Skin epidermis (tissue), 12 donors: ENCODE measurements around the gene NR3C2.
"Not testable (repeated sequence)": the region's sequence is repeated elsewhere in the genome, so short reads cannot be mapped to it uniquely, and the experiment has no call there.

ENCODE experiments used
- H3K27ac ChIP-seq, 21 experiments: fragments of 200-600 bp; sonication (generic) in 11 of 21; one replicate each; pipeline ENCODE4 v1.5.0; 2020; ENCODE audit warnings: mild to moderate bottlenecking in 3 of 21, inconsistent platforms in 2 of 21, moderate library complexity in 2 of 21
- H3K4me3 ChIP-seq, 7 experiments: fragments of 200-600 bp; sonication (generic) in 2 of 7; one replicate each; pipeline ENCODE4 v1.5.0; 2020; ENCODE audit warnings: inconsistent platforms in 2 of 7, mild to moderate bottlenecking in 2 of 7, moderate library complexity in 1 of 7

Gene NR3C2

DNA sequence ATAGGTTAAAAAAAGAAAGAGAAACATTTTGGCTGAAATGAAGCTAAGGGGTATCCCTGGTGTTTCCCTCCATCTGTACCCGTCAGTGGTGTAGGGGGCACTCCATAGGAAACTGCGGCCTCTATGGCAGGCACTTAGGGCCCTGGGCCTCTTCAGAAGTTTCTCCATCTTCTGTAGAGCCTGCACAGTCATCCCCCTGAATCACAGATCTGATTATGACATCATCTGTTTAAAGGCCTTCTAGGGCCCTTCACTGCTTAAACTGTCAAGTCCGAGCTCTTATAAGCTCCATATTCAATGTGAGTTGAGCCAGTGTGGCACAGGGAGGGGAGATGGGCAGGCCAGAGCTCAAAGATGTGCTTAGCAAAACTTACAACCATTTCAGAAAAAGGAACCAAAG, 241.3 kb downstream of the NR3C2 start:
- H3K4me3 ChIP-seq, result no peak overlapping the region
- no peak overlapping the region for H3K27ac ChIP-seq

DNA sequence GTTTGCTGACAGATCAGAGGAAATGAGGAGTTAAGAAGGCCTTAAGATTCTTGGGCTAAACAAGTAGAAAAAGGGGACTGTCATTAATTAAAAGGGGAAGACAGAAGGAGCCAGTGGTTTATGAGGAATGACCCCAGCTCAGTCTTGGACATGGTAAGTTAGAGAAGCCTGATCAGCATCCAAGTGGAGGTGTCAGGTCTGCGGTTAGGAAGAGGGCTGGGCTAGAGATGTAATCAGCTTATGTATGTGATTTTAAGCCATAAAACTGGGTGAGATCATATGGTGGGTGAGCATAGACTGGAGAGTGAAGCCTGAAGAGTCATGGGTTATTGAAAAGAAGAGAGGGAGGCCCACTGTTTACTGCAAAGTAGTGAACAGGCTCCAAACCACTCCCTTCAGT, 246.1 kb downstream of the NR3C2 start:
- Histone ChIP-seq H3K4me3 (no peak overlapping the region), H3K27ac (no peak overlapping the region)

DNA sequence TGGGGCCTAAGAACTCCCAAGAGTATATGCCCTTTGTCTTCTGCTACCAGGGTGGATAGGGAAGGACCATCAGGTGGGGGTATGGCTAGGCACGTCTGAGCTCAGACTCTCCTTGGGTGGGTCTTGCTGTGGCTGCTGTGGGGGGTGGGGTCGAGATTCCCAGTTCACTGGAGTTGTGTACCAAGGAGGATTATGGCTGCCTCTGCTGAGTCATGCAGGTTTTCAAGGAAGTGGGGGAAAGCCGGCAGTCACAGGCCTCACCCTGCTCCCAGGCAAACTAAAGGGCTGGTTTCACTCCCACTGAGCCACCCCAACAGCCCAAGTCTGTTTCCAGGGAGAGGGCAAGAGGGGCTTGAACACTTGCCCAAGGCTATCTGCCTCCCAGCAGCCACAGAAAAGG, 249.7 kb downstream of the NR3C2 start:
- H3K4me3 ChIP-seq, result no peak overlapping the region
- H3K27ac ChIP-seq, result no peak overlapping the region

- not testable (repeated sequence) for H3K27ac ChIP-seq, H3K4me3 ChIP-seq
These were observed 254.6 kb downstream of the NR3C2 start for GRCh38 chr4:148187454-148188222.

DNA sequence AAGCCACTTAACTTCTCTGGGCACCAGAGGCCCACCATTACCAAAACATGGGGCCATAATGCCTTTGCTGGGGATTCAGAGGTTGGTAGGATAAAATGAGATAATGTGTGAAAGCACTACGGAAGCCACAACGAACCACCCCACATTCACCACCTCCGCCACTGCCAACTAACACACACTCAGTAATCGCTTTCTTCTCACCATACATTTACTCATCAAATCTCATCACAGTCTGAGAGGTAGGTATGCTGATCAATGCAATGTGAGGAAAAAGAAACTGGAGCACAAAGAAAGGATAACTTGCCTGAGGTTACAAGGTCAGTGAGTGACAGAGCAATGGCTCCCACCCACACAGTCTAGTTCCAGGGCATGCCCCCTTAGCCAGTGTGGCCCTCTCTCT, 257.3 kb downstream of the NR3C2 start:
- H3K27ac ChIP-seq, result no peak overlapping the region
- no peak overlapping the region for H3K4me3 ChIP-seq

- Histone ChIP-seq H3K27ac (no peak overlapping the region), H3K4me3 (no peak overlapping the region)
These were observed 259.8 kb downstream of the NR3C2 start for GRCh38 chr4:148182230-148182911.

GRCh38 chr4:148173397-148174017, 268.7 kb downstream of the NR3C2 start:
- no peak overlapping the region for H3K4me3 ChIP-seq
- no peak overlapping the region for H3K27ac ChIP-seq

- H3K4me3 ChIP-seq, result no peak overlapping the region
- H3K27ac ChIP-seq, result no peak overlapping the region
These were observed 270.6 kb downstream of the NR3C2 start for GRCh38 chr4:148171596-148171995.

GRCh38 chr4:148170408-148171365, 271.5 kb downstream of the NR3C2 start:
- H3K27ac ChIP-seq, result no peak overlapping the region

DNA sequence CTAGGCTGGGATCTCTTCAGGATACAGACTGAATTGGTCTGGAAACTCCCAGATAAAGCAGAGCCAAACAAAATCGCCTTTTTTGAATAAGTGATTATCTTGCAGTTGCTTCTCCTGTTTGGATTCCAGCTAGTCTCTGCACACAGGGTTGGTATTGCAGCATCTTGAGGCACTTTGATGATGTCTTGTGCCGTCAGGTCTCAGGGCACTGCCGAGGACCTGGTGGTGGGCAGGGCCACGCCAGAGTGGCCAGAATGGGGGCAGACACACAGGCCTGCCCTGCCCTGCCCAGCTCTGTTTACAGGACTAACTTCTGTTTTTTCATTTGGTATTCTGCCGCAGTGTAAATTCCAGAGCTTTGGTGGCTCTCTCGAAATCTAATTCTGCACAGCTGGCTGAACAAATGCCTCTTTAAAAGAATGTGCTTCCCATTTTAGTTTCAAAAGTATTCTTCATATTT, 276.1 kb downstream of the NR3C2 start:
- Histone ChIP-seq H3K4me3 (no peak overlapping the region), H3K27ac (peak overlapping the region in 12 of 21 experiments; percentile 1 to 71 (median 32))

More at GRCh38 chr4:148170408-148171365, 271.5 kb downstream of the NR3C2 start:
- no peak overlapping the region for H3K4me3 ChIP-seq

DNA sequence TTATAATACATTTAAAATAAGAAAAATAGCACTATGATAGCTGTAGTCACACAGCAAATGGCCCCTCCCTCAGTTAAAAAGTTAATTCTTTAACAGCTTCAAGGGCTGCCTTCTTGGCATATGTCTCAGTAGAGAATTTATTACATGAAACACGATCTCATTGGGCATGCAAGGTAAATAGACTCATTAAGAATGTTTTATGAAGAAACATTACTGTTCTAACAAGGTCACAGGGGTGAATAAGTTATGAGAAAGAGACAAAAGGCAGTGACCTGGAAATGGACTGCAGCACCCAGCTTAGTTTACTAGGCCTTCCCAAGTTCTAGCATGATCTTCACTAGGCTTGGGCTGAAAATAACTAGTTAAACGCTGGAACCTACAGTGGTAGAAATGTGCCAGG, 277.7 kb downstream of the NR3C2 start:
- peak overlapping the region in 1 of 21 experiments; percentile 1 for H3K27ac ChIP-seq
- no peak overlapping the region for H3K4me3 ChIP-seq

GRCh38 chr4:148162991-148163390, 279.2 kb downstream of the NR3C2 start:
- H3K27ac ChIP-seq, result no peak overlapping the region
- H3K4me3 ChIP-seq, result no peak overlapping the region

DNA sequence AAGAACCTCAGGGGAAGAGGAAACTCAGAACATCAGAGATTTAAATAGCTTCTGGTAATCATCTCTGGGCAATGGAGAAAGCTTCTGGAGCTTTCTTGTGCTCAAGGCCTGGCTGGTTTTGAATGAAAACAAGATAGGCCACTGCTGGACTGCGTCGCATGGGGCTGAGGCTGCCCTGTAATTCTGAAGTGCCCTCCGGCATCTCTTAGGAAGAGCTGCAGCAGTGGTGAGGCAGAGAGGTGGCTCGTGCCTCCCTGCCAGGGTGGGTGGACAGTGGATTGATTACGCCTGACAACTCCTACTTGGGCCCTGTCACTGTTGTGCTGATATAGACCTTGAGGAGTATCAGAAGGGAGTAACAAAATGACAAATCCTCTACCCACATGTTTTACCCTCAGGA, 279.7 kb downstream of the NR3C2 start:
- no peak overlapping the region for H3K27ac ChIP-seq

DNA sequence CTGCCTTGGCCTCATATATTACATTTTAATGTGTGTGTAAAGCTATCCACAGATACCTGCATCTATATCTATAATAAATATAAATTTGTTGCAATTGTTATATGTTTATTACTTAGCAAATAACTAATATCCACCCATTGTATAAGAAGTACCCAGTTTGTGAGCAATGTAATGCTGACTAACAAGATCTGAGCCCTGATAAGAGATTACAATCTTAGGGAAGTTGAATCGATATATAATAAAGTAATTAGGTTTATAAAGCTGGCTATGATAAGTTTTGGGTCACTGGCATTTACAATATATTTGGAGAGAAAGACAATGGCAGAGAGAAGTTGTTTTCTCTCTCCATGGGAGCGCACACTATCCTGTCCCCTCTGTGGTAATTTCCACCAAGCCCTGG, 280.6 kb downstream of the NR3C2 start:
- H3K27ac ChIP-seq, result no peak overlapping the region
- H3K4me3 ChIP-seq, result no peak overlapping the region

More for the DNA sequence above, 279.7 kb downstream of the NR3C2 start:
- no peak overlapping the region for H3K4me3 ChIP-seq

DNA sequence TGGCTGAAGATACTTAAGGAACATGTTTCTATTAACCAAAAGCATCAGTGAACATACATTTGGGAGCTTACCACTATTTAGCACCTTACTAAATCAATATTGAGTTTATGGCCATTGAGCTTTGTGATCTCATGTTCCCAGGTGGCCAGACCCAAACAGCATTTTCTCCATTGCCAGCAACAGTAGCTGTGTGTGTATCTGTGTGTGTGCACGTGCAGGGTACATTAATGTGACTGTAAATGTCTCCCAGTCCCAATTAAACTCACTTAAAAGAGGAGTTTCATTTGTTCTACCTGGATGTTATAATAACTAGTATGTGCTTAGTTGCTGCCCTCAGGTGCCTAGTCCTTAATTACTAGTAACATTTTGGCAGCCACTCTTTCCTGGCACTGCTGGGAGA, 282.4 kb downstream of the NR3C2 start:
- no peak overlapping the region for H3K27ac ChIP-seq
- H3K4me3 ChIP-seq, result no peak overlapping the region

DNA sequence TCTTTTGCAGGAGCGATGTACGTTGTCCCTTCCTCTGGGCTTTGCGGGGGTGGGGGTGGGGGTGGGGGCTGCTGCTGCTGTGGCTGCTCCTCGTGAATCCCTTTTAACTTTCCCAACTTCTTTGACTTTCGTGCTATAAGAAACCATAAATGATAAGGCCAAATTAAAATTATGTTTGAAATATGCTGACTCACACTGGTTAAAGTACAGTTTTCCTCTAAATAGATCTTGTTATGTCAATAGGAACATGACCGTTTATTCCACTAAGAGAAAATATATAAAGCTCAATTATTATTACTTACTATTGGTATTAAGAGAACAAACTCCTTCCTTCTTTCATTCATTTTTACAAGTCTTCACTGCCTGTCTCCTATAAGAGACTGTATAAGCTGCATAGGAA, 287.4 kb downstream of the NR3C2 start:
- Histone ChIP-seq H3K4me3 (no peak overlapping the region), H3K27ac (no peak overlapping the region)

GRCh38 chr4:148152868-148153625, 289.2 kb downstream of the NR3C2 start:
- no peak overlapping the region for H3K27ac ChIP-seq
- H3K4me3 ChIP-seq, result no peak overlapping the region

DNA sequence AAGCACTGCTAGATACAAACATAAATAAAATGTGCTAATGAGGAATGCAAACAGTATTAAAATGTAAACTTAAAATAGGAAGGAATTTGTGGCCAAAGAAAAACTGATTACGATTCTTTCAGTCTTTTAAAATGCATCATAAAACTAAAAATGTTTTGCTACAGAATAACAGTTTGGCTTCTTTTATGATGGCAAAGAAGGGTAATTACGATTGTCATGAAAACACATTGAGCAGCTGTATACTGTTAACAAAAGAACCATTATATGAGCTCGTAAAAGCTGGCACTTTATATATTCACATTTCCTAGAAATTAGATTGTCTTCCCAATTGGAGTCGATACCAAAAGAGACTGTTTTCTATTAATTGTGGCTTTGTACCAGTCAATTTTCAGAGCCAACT, 290.4 kb downstream of the NR3C2 start:
- Histone ChIP-seq H3K4me3 (no peak overlapping the region), H3K27ac (no peak overlapping the region)

DNA sequence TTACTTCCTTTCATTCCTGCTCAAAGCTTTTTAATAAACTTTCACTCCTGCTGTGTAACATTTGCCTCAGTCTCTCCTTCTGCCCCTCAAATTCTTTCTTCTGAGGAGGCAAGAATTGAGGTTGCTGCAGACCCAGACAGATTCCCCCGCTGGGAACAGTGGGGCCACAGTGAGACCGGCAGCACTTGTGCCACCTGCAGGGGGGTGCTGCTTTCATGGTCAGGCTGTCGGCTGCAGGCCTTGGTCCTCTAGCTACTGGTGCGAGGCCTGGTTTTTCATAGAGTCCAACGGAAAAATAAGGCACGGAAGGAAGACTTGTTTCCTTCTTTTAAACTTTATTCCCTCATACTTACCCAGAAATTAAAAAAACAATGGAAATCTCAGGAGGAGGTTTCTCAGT, 296.7 kb downstream of the NR3C2 start:
- Histone ChIP-seq H3K4me3 (no peak overlapping the region), H3K27ac (no peak overlapping the region)
